HUDEP-2 (cell line): ENCODE measurements around the gene IRF8.

Experiments
- DNase-seq, 76 experiments: peaks; one replicate each; lab custom pipeline; 2025; ENCODE audit not compliant: unreplicated experiment in 76 of 76; lab: John Stamatoyannopoulos, UW

Gene IRF8

DNA sequence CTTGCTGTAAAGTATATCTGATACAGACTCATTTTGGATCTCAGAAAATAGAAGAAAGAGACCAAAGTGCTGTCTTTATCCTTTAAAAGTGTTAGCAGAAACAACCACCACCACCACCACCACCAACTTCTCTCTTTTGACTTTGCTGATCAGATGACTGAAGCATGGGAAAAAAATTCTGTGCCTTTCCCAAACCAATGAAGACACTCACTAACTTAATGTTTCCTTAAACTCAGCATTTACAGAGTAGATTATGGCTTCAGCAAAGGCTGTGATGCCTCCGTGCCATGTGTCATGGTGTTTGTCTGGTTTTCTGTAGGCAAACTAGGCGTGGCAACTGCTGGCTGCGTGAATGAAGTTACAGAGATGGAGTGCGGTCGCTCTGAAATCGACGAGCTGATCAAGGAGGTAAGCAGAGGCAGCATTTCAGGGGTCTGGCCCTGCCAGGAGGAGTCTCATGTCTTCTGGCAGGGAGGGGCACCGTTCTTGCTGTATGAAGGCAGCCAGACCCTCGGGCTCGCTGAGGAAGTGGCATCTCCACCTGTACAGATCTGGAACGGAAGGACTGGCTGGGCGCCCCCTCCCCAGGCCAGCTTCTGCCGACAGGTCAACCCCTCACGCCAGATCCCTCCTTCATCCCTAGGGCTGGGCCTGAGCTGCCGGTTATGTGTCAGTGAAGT, 12.4 kb downstream of the IRF8 start:
- DNase-seq: no peak

DNA sequence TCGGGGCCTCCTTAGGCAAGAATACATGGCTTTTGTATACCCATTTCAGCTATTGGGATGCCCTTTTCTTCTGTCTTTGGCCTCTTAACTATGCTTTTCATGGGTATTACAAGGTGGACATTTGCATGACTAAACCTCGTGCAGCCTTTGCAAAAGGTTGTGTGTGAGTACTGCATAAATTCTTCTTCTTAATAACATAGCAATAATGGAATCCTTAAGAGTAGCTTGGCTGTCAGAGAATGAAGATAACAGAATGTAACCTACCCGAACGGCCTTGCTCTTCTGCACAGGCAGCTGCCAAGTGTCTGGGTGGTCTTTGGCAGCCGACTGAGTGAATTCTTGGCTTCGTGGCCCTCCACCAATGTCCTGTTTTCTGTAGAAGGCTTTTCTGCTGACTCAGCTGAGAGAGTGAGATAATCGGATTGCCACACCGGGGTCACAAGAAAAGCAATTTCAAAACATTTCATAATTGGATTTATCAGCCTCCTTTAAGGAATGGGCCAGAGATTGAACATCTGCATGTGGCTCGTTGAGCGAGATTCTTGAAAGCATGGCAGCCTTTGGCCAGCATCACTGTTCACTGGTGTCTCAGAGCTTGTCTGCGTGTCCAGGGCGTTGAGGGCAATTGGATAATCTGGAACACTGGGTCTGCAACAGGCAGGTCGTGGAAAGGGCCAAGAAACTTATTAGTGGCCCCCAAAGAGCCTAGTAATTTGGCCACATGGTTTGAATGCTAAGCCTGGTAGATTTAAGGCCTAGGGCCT, 13.4 kb downstream of the IRF8 start:
- DNase-seq: no peak

DNA sequence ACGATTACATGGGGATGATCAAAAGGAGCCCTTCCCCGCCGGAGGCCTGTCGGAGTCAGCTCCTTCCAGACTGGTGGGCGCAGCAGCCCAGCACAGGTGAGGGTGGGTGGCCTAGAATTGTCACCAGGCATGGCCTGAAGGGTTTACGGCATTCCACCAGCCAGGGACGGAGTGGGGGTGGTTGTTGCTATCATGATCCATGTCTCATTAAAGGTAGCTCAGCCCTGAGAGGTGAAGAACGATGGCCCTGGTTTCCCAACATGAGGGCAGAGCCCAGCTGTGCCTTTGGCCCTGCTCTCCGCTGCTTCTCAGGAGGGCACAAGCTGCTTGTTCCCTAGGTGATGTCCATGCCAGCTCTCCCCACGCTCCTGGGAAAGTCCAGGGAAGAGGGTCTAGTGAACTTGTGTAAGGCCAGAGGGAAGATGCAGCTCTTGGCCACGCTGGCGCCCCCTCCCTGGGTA, 14.2 kb downstream of the IRF8 start:
- no peak for DNase-seq

DNA sequence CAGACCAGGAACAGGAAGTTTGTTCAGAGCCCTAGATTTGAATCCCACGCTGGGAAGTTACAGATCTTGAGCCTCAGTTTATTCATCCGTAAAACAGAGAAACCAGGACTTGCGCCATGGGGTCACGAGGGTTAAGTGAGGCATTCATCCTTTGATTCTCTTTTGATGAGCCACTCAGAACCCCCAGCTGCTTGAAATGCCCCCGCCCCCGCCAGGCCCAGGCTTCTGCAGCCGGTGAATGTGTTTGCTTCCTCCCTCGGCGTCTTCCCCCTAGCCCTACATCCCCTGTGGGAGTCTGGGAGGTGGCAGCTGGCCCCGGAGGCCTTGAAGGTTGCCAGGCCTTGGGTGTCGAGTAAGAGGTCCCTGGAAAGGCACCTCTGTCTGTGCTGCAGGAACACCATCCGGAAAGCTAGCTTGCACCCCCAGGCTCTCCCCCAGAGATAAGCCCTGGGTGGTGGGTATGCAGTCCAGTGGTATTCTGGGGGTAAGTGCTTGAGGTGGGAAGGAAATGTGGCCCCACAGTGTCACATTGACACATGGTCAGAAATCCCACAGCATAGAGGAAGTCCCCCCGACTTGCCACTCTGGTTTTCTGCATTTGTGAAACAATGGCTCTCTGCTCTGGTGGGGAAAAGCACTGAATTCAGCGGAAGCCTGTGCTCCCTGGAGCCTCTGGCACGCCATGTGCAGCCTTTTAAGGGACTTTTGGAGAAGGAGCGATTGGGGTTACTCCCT, 14.9 kb downstream of the IRF8 start:
- DNase-seq: no peak

DNA sequence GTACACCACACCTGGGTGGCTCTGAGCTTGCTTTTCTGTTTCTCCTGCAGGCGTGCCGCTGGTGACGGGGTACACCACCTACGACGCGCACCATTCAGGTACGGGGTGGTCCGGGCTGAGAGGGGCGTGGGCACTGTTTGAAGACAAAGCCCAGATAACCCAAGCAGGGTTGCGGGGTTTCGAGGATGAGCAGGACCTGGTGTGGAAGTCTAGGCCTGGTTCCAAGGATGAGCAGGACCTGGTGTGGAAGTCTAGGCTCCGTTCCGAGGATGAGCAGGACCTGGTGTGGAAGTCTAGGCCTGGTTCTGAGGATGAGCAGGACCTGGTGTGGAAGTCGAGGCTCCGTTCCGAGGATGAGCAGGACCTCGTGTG, 15.4 kb downstream of the IRF8 start:
- DNase-seq: no peak

DNA sequence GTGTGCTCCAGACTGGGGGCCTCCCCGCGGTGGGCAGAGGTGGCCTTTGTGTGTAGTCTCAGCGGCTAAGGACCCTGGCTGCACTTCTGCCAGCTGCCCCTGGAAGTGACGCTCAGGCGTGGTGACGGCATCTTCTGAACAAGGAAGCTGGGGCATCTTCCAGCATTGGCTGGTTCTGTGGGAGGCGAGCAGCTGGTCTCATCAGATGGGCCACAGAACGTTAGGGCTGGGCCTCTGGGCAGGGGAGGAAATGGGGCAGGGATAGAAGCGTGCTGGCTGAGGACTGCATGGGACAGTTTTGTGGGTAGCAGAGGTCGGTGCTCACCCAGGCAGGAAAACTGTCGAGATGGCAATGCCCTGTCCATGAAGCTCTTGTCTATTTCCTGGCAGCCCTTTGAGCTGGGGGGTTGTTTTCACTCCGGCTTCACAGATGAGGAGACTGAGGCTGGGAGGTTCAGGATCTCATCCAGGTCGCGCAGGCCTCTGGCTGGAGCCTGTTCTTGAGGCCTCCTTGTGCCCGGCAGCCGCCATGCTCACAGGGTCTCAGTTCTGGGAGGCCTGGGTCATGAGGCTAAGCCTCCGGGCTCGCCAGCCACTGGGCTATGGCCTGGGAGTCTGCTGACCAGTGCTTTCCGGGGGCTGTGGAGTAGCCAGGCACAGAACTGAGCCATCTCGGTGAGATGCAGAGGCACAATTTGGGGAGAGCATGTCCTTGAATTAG, 16.3 kb downstream of the IRF8 start:
- peak in 28 of 76 experiments; percentile 3 to 54 (median 18) for DNase-seq

DNA sequence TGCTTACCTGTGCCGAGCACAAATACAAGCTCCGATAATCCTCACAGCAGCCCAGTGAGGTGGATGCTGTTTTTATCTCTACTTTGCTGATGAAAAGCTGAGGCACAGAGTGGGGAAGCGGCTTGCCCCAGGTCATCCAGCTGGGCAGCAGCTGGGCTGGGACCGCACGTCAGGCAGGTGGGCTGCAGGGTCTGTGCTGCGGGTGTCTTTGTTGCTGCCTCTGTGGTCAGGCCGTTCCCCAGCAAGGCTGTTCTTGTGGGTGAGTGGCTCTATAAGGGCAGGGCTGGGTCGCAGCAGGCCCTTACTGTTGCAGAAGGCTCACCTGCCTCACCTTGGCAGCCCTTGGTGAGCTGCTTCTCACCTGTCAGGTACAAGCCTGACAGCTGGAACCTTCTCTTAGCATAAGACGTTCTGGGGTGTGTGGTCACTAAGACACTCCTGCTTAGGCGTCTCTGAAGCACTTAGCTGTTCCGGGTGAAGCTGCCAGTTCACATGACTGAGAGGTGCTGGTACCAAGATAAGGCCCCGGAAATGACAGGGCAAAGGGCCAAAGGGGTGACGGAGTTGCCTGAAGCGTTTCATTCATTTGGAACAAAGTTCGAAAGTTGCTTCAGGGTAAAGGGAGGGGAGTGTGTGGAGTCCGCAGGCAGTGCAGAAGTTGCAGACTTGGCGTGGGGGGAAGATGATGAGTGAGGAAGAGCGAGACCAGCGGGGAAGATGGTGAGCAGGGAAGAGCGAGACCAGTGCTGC, 17.4 kb downstream of the IRF8 start:
- DNase-seq: peak in 74 of 76 experiments; percentile 36 to 97 (median 89)

DNA sequence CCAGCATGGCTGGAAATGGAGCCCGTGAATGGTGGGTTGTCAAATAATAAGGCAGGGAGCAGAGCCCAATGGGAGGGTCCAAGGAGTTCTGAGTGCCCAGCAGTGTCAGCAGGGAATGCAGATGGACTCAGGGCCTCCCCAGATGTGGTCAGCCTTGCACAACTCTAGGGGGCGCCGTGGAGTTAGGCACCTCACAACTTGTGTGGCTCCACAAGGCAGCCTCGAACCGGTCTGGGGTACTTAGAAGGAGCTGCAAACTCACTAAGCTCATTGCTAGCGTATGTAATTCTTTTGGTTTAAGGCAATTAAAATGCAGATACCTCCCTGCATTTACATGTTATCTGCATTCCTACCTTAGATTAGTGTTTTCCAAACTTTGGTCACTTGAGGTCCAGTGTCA, 18.1 kb downstream of the IRF8 start:
- no peak for DNase-seq

DNA sequence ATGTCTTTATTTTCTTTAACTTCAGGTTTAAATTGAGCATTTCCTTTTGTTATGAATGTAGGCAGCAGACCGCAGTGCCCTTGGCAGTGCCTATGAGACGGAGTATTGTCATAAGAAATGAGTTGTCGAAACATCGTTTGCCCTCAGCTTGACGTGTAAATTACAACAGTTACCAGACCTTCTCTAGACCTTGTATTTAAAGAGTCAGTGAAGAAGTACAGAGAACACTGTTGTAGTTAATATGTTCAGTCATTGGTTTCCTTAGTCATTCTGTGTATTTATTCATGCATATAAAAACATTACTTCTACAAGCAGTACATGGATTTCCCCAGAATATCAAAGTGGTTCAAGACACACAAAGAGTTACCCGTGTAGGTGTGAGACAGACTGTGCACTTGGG, 19.0 kb downstream of the IRF8 start:
- DNase-seq: no peak

DNA sequence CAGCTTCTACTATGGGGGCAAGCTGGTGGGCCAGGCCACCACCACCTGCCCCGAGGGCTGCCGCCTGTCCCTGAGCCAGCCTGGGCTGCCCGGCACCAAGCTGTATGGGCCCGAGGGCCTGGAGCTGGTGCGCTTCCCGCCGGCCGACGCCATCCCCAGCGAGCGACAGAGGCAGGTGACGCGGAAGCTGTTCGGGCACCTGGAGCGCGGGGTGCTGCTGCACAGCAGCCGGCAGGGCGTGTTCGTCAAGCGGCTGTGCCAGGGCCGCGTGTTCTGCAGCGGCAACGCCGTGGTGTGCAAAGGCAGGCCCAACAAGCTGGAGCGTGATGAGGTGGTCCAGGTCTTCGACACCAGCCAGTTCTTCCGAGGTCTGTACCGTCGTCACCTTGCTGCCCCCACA, 19.5 kb downstream of the IRF8 start:
- no peak for DNase-seq

DNA sequence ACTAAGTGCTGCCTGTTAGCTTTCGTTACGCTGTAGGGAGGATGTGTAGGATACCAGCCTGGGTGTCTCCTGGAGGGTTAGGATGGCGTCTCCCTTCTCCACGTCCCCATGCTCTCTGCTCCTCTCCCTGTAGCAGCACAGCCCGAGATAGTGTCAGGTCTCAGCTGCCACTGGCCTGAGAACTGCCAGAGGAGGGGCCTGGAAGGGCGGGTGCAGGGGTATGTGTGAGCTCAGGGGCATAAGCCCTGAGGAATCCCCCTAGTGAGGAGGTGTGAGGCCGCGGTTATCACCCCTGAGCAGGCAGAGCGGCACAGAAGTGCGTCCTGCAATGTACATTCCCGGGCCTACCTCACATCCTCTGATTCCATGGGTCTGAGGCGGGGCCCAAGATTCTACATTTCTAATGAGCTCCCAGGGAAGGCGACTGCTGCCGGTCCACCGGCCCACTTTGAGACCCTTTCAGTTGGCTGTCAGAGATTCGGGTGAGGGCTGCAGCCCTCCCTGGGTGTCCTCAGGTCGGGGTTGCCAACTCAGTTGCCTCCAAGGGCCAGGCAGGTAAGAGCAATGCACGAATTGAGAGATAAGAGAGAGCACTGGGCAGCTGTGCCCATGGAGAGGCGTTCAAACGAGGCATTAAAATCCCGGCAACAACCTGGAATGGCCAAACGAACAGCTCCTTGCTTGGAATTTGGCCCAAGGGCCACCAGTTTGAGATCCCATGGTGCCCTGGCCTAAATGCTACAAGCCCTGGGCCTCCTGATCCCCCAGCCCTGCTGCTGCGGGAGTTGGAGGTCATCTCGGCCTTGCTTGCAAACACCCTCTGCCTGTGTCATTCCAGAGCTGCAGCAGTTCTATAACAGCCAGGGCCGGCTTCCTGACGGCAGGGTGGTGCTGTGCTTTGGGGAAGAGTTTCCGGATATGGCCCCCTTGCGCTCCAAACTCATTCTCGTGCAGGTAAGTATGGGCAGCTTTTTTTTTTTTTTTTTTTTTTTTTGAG, 20.6 kb downstream of the IRF8 start:
- no peak for DNase-seq

DNA sequence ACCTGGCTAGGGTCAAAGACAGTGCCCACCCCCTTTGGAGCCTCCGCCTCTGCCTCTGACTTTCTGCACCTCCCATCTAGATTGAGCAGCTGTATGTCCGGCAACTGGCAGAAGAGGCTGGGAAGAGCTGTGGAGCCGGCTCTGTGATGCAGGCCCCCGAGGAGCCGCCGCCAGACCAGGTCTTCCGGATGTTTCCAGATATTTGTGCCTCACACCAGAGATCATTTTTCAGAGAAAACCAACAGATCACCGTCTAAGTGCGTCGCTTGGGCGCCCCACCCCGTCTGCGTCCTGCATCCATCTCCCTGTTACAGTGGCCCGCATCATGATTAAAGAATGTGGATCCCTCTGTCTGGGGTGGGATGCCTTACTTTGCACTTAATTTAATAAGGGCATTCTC, 22.1 kb downstream of the IRF8 start:
- no peak for DNase-seq

DNA sequence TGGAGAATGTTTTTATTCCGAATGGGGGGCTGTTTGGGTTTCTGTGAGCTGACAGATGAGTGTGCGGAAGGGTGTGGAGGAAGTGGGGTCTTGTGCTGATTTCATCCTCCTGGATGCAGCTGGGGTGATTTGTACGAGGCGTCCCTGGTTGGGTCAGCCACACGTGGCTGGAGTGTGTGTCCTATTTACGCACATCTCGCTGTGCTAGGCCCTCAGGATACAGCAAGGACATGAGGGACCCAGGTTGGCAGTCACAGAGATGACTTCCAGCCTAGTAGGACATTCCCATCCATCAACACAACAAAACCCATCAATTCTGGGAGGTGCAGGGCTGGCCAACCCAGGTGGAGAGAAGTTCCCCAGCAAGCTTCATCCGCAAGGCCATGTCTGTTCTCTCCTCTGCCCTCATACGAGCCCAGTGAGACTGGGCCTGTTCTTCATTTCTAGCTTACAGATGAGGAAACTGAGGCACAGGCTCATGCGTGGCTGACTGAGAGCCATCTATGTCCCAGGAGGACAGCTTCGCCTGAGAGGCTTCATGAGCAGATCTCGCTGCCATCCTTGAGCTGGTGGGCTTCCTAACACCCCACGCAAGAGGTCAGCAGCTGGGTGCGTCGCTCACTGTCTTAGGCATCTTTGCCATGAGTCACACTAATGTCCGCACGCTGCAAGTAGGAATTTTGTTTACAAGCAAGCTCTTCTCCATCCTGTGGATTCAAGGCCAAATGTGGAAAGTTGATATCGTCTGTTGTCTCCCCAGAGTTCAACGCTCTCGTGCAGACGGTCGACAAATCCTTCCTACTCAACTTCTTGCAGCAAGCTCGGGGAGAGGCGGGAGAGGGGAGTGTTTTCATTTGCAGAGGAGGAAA, 24.4 kb downstream of the IRF8 start:
- DNase-seq: no peak

DNA sequence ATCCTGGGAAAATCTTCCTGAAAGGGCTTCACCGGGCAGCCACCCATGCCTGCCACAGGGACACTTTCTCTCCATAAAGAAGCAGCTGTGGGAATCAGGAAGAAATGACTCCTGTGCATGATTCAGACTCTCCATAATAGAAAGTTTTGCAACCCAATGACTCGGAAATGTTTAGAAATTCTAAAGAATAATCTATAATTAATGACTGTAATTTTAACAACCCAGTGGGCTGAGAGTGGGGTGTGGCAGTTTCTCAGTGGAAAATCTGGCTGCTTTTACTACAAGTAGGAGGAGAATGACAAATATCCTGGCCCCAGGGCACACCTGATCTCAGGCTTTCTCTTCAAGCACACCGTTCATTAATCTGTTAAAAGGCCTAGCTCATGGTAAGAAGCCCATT, 25.7 kb downstream of the IRF8 start:
- no peak for DNase-seq

DNA sequence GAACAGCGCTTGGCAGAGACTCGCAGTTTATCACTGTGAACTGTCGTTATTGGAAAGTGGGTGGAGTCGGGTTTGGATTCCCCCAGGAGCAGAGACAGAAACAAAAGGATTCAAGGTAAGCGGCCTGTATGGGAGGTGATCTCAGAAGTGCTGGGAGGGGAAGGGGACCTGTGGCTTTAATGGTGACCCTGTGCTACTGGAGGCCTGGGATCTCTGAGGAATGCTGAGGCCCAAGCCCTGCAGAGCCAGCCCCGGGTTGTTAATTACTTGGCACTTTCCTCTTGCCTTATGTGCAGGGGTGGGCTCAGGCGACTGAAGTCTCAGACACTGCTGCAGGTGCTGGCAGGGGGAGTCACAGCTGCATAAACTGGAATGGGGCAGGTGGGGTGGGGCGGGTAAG, 27.4 kb downstream of the IRF8 start:
- DNase-seq: no peak

DNA sequence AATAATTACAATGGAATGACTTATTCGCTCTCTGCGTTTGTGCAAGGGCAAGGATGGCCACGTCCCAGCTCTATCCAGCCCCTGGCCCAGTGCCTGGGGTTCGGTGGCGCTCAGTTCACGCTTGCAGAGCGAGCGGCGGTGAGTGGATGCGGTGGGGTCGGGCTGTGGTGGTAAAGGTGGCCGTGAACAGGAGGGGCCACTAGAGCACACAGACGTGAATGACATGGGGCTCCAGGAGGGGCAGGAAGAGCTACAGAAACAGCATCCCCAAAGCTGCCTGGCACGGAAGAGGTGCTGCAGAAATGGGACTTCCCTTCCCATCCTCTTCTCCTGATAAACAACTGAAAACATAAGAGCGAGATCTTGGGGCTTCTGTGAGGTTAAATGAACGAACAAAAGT, 28.4 kb downstream of the IRF8 start:
- no peak for DNase-seq

DNA sequence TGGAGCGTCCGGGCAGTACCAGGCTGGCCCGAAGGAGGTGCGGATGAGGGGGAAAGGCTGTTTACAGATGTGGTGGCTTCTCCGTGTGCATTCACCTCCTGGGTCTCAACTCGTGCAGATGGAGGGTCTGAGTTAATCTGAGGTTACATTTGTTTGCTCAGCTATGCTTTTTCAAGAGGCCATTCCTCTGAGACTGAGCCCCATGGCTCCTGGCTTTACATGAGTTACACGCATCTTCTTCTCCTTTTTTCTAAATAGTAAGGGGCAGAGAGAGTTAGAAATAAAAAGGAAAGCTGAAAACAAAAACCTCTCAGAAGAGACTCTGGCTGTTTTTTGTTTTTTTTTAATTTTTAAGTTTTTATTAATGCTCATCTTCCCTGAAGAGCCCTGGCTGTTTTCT, 29.0 kb downstream of the IRF8 start:
- DNase-seq: no peak

DNA sequence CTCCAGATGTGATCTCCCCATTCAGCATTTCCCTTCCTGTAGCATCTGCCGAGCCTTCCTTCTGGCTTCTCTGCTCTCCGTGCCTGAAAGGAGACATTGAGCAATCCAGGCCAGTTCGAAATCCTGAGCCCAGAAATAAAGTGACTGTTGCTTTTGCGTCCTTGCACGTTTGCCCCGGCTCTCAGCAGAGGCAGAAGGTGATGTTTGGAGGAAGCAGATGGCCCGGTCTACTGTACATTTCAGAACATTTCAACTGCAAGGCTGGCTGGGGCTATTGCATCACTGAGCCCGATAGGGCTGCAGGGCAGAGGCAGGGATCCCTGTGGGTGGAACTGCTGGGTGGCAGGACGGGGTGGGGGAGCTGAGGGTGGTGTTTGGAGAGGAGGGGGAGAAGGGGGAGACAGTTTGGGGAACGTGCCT, 29.4 kb downstream of the IRF8 start:
- DNase-seq: no peak
